ENCODE data around the gene ST8SIA2. TPM values are rescaled to one million over a fixed set of nuclear protein-coding genes. Genes with fewer than 3 reads are reported as not detected.

ST8SIA2 gene
- 61.8 TPM for total RNA-seq

GRCh38 chr15:92393071-92393979 is at the start of gene ST8SIA2:
Gene ST8SIA2, plus strand, starts transcription at chr15:92393881. Its CDS starts 184 bp downstream, at chr15:92394065.

Small RNA genes lying within 50 kb of the gene (small RNA-seq; reads per million reads assigned to genes)
- gene RF01233, result not detected
